GM10248 (cell line): ENCODE data around the gene LNPEP.

Source experiments
- CTCF ChIA-PET: fragments of 300-600 bp; sonication (Branson Sonifier 250); formaldehyde crosslinking; extraction: SDS; loops from one replicate; lab custom pipeline; 2021; ENCODE audit warnings: antibody characterized with exemption; lab: Yijun Ruan, JAX
- POLR2A ChIA-PET: fragments of 350-650 bp; sonication (Branson Sonifier 250); formaldehyde crosslinking; extraction: SDS; loops from one replicate; lab custom pipeline; 2020; ENCODE audit warnings: antibody characterized with exemption; lab: Yijun Ruan, JAX
- DNase-seq: peaks from one replicate; pipeline ENCODE4 v3.0.0; 2012; ENCODE audit errors: extremely low spot score
- CTCF ChIP-seq: IDR thresholded peaks from 2 replicates; pipeline ENCODE4 v1.5.1; 2012; ENCODE audit warnings: mild to moderate bottlenecking, low read depth; ENCODE audit errors: extremely low read depth, missing control alignments, control extremely low read depth

Gene LNPEP

DNA sequence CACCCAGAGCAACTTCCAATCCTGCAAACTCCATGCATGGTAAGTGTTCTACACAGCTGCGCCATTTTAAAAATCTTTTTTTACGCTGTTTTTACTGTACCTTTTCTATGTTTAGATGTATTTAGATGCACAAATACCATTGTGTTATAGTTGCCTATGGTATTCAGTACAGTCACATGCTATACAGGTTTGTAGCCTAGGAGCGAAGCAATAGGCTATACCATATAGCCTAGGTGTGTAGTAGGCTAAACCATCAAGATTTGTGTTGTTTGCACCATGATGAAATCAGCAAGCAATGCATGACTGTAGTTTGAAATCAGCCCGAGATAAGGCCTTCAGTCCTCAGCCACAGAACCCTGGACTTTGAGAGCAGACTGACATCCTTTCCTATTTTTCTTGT is 105.4 kb downstream of the LNPEP start:
- DNase-seq = no peak
- ChIA-PET CTCF (interaction anchor here (0.8 to 1.0 kb wide), 2 partner anchors 123 to 172 kb away, joined by 3 to 4 read pairs; no protein-coding TSS in a partner anchor), POLR2A (no interaction called here)
- no peak for TF ChIP-seq CTCF

DNA sequence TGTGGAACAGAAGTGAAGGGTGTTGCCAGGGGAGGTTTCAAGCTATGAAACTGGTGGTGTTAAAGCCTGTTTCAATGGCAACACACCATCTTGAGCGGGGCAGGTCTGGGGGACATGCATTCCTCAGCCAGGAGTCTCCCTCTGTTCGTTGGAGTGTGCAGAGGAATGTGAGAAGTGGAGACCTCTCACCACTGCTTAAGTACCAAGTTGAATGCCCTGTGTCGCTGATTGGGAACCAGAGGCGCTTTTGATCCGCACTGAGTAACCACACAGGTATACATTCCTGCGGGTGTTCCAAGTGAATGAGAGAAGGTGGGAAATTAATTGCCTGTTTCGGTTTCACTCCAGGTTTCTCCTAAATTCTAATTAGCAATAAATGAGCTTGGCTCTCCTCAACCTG is 107.1 kb downstream of the LNPEP start:
- no peak for DNase-seq
- ChIA-PET POLR2A (no interaction called here), CTCF (interaction anchor here (1.1 to 4.4 kb wide), 4 partner anchors 11 to 119 kb away, joined by 3 to 23 read pairs (median 6); no protein-coding TSS in a partner anchor)
- no peak for TF ChIP-seq CTCF

- no peak for DNase-seq
- POLR2A ChIA-PET = no interaction called here
- CTCF ChIA-PET = interaction anchor here (0.6 to 4.4 kb wide), 4 partner anchors 11 to 118 kb away, joined by 3 to 23 read pairs (median 6); no protein-coding TSS in a partner anchor
- TF ChIP-seq CTCF = no peak
Measured at GRCh38 chr5:97043511-97043910, 107.6 kb downstream of the LNPEP start.

GRCh38 chr5:97044052-97044451 is 108.2 kb downstream of the LNPEP start:
- ChIA-PET POLR2A (no interaction called here), CTCF (interaction anchor here (0.6 to 4.4 kb wide), 5 partner anchors 8 to 118 kb away, joined by 3 to 23 read pairs (median 5); no protein-coding TSS in a partner anchor)
- TF ChIP-seq CTCF = peak; percentile 25
- no peak for DNase-seq

- no peak for DNase-seq
- peak; percentile 10 for TF ChIP-seq CTCF
- ChIA-PET CTCF (interaction anchor here (0.9 to 4.4 kb wide), 5 partner anchors 34 to 177 kb away, joined by 3 to 23 read pairs (median 3); partner anchors contain the start of gene LIX1), POLR2A (no interaction called here)
Measured at GRCh38 chr5:97046270-97046982, 110.5 kb downstream of the LNPEP start.

DNA sequence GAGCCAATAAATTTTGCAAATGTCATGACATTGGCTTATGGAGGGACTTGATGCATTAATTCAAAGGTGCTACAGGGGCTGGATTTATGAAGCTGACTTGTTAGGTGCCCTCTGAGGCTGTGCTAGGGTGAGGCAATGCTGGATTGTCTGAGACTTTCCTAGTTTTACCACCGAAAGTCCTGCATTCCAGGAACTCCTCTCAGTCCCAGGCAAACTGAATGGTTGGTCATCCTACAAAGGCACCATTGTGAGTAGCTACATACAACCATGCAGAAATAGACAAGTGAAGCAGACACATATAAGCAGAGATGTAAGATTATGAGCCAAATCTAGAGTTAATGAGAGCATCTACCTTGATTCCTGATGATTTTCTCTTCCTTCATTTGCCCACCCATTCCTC is 111.2 kb downstream of the LNPEP start:
- no peak for DNase-seq
- no peak for TF ChIP-seq CTCF
- ChIA-PET POLR2A (no interaction called here), CTCF (interaction anchor here (0.9 to 1.9 kb wide), 4 partner anchors 35 to 178 kb away, joined by 3 to 4 read pairs (median 4); no protein-coding TSS in a partner anchor)
